NCI-H2081 (cell line): ENCODE data around the gene ACIN1.

ENCODE experiments used
- DNase-seq, 2 experiments: peaks; one replicate each; lab custom pipeline; 2025; lab: John Stamatoyannopoulos, UW

The ACIN1 gene

DNA sequence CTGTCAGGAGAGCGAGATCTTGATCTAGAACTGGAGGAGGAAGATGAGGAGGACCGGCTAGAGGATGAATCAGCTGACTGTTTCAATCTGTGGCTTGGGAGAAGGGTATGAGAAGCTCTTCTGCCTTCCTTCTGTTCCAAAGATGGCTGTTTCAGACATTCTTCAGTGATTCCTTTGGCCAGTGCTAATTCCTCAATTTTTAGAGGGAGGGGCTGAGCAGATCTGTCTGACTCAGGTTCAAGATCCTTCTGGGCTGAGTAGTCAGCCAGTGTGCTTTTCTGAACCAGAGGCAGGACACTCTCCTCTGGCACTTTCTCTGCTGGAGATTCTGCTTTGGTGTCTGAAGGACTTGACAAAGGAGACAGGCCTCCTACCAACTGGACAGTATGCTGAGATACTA lies 15.2 kb downstream of the ACIN1 start:
- DNase-seq: no peak

- no peak for DNase-seq
Measured at GRCh38 chr14:23078692-23079116, 16.2 kb downstream of the ACIN1 start.

- DNase-seq: no peak
Measured at GRCh38 chr14:23077962-23078361, 17.0 kb downstream of the ACIN1 start.

DNA sequence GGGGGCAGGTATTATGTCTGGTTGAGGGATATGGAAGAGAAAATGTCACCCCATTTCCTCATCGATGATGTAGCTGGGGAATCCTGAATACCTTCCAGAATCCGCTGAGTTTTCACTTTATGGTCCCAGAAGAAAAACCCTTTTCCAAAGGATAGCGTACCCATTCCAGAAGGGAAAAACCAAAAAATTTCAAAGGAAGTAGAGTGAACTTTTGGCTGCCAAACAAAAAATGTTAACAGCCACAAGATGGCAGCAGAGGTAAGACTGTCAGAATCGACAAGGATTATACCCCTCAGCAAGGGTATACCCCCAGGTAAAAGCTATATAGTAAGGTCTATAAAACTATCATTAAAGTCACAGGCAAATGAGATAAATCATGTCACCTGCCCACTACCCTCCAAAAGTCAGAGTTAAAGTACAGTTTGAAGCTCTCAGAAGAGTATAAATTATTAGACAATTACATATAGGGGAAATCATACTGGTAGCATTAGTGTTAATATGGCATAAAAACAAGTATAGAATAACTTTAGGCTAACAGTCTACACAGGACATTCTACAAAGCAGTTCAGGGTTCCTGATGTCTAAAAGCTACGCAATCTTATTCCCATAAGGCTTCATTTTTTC lies 18.0 kb downstream of the ACIN1 start:
- DNase-seq: no peak

GRCh38 chr14:23074906-23075305 lies 20.0 kb downstream of the ACIN1 start:
- no peak for DNase-seq

DNA sequence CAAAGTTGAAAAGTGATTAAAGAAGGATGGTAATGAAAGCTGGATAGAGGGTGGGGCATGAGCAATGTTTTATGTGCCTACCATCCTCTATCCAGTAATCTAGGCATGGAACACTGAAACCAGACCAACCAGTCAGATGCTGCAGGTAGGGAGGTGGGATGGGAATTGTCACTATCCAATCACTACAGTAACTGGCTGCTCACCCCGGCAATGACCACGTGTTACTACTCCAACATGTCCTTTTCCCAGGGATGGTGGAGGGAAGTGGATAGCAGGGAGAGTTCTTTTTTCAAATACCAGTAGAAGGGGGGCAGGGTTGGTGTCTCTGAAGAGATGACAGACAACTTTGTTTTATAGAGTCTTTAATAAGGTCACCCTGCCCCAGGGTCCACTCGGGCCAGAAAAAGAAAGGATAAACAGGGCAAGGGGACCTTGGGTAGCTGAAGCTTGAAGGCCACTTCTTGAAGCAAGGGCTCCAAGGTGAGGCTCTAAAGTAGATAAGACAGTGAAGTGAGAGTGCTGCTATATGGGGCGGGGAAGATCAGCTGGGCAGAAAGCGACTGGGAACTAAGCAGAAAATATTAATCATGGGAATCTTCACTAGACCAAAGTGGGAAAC lies 22.9 kb downstream of the ACIN1 start:
- no peak for DNase-seq

GRCh38 chr14:23071244-23071920 lies 23.6 kb downstream of the ACIN1 start:
- DNase-seq: no peak

GRCh38 chr14:23070262-23071129 lies 24.4 kb downstream of the ACIN1 start:
- no peak for DNase-seq

GRCh38 chr14:23069413-23069806 lies 25.5 kb downstream of the ACIN1 start:
- DNase-seq: no peak

GRCh38 chr14:23068789-23069412 lies 26.0 kb downstream of the ACIN1 start:
- DNase-seq: no peak

- DNase-seq: no peak
Measured at GRCh38 chr14:23067847-23068788, 26.8 kb downstream of the ACIN1 start.

DNA sequence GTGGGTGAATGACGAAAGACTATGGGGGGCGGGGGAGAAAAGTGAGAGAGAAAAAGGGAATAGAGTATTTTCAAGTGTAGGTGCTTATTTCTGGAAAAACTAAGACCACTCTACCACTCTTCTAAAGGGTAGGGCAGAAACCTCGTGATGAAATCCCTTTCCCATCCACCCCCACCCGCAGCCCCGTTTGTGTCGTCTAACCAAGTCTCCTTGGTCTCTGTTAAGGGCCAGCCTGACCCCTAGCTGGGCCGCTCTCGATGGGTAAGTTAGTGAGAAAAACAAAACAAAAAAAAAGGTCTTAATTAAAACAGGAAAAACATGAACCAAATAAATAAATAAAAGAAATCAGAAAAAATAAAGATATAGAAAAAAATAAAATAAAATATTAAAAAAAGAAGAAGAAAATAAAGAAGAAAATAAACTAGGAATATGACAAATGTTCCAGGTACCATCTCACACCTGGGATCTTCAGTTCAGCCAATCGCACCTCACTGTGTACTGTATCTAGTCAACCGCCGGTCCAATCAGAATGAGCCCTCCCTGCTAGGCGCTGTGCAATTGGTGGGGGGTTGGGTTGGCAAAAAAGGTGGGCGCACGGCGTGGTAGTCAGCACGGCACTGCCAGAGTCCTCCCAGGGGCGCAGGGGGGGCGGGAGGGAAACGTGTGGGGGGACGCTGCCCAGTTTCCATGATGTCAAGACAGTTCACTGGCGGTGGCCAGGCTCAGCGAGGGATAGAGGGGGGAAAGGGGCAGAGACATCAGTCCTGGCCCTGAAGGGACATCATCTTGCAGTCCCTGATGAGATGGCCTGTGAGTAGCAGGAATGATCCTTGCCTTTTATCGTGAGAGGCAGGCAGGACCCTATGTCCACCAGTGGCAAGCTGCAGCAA lies 27.8 kb downstream of the ACIN1 start:
- no peak for DNase-seq

GRCh38 chr14:23066368-23066767 lies 28.6 kb downstream of the ACIN1 start:
- DNase-seq: no peak

GRCh38 chr14:23063601-23064000 lies 31.3 kb downstream of the ACIN1 start:
- DNase-seq: no peak

GRCh38 chr14:23062002-23062401 lies 32.9 kb downstream of the ACIN1 start:
- no peak for DNase-seq

DNA sequence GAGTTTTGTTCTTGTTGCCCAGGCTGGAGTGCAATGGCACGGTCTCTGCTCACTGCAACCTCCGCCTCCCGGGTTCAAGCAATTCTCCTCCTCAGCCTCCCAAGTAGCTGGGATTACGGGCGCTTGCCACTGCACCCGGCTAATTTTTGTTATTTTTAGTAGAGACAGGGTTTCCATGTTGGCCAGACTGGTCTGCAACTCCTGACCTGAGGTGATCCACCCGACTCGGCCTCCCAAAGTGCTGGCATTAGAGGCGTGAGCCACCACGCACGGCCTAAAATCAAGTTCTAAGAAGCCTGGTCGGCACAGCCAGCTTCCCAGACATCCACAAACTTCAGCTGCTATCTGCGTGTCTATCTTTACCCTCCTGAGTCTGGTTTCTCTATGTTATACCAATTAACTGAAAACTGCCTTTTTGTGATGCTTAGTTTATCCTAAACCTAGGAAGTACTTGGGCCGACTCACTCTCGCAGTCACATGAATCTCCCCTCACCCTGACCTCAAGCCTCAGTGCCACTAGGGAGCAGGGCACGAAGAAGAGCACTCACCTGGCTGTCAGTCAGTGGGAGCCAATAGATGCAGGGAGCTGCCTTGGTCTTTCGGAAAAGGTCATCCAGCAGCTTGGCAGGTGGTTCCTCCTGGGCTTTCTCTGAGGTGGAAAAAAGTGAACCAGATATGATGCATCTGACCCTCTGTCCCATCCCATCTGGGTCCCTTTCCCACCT lies 34.2 kb downstream of the ACIN1 start:
- DNase-seq: no peak

- no peak for DNase-seq
Measured at GRCh38 chr14:23058654-23059504, 36.1 kb downstream of the ACIN1 start.
